Mammary epithelial cell (primary cell): Measurements from ENCODE around the gene LRIG2.

Experiments used
- CTCF ChIP-seq, 2 donors: IDR thresholded peaks in 1 of 2; conservative IDR thresholded peaks in 1 of 2; 2 replicates each; pipeline ENCODE4 v1.5.1; 2011 to 2012; ENCODE audit warnings: inconsistent platforms in 2 of 2, low read length in 2 of 2, mild to moderate bottlenecking in 2 of 2, control low read depth in 1 of 2, low read depth in 1 of 2; ENCODE audit not compliant: insufficient read depth in 1 of 2; ENCODE audit errors: extremely low read depth in 1 of 2
- EZH2 ChIP-seq: IDR thresholded peaks from 2 replicates; pipeline ENCODE4 v1.6.1; 2012; ENCODE audit warnings: low read length, inconsistent platforms, borderline replicate concordance

- TF ChIP-seq EZH2, result no peak
- no peak for TF ChIP-seq CTCF (conservative IDR thresholded peaks at IDR 0.05 in 1 of 2, IDR thresholded peaks at IDR 0.05 in 1 of 2; ENCODE audit: extremely low read depth in 1 of 2, insufficient read depth in 1 of 2, low read depth in 1 of 2, low read length in 2 of 2)
Measured at GRCh38 chr1:113048064-113048463, 24.9 kb upstream of the LRIG2 start.
